Breast epithelium (tissue), 3 donors: ENCODE measurements around the gene CCDC34.

Experiments
- CTCF ChIP-seq, 3 donors: fragments of 450-650 bp; IDR thresholded peaks; one replicate each; pipeline ENCODE4 v1.5.1; 2016 to 2017; ENCODE audit warnings: antibody characterized with exemption in 3 of 3, mild to moderate bottlenecking in 3 of 3, moderate library complexity in 3 of 3
- POLR2A ChIP-seq: fragments of 450-650 bp; IDR thresholded peaks from one replicate; pipeline ENCODE4 v1.6.1; 2016; ENCODE audit warnings: antibody characterized with exemption, mild to moderate bottlenecking, moderate library complexity
- POLR2AphosphoS5 ChIP-seq, 3 donors: sonication (generic); formaldehyde crosslinking; IDR thresholded peaks; one replicate each; pipeline ENCODE4 v1.6.1; 2017; ENCODE audit warnings: antibody characterized with exemption in 3 of 3

DNA sequence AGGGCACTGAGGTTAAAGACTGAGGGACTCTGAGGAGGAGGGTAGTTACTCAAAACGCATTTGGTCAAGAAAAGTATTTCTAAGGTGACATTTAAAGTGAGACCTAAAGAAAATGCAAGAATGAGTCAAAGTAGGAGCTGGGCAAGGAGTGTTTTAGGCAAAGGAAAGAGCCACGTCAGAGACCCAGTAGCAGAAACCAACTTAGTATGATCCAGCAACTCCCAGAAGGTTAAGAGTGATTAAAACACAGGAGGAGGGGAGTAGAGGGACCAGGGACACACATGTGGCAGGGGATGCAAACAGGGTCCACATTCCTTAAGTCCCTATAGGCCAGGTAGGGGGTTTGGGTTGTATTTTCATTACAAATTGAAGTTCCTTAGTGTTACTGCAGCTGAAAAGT lies 24.3 kb upstream of the CCDC34 start:
- TF ChIP-seq CTCF (IDR thresholded peaks at IDR 0.05): no peak
- no peak for TF ChIP-seq POLR2AphosphoS5 (IDR thresholded peaks at IDR 0.05)
- TF ChIP-seq POLR2A: no peak
